Gastrocnemius medialis (tissue), 4 donors: ENCODE measurements around the gene ASMTL. TPM values are rescaled to one million over a fixed set of nuclear protein-coding genes. Genes with fewer than 3 reads are reported as not detected.

Source experiments
- ATAC-seq, 2 donors: fragments of 150-250 bp; one replicate each; pipeline ENCODE4 v1.9.1; 2016
- DNase-seq, 2 donors: peaks; one replicate each; pipeline ENCODE4 v3.0.0-alpha.2; 2019
- H3K27ac ChIP-seq, 4 donors: fragments of 200-600 bp; sonication (generic); 1 replicate in 1 of 4; 2 replicates in 3 of 4; pipeline ENCODE4 v1.5.1; 2016 to 2018; ENCODE audit warnings: mild to moderate bottlenecking in 2 of 4, moderate library complexity in 1 of 4
- H3K27me3 ChIP-seq, 3 donors: fragments of 200-600 bp; sonication (generic) in 2 of 3; 1 replicate in 1 of 3; 2 replicates in 2 of 3; pipeline versions ENCODE4 v1.5.1 to v1.6.0; 2016 to 2019; ENCODE audit warnings: mild to moderate bottlenecking in 1 of 3, moderate library complexity in 1 of 3
- H3K36me3 ChIP-seq, 2 donors: fragments of 200-600 bp; sonication (generic) in 1 of 2; one replicate each; pipeline ENCODE4 v1.5.1; 2017 to 2018
- H3K4me1 ChIP-seq, 2 donors: fragments of 200-600 bp; sonication (generic) in 1 of 2; one replicate each; pipeline ENCODE4 v1.5.1; 2016 to 2017; ENCODE audit warnings: mild to moderate bottlenecking in 2 of 2
- H3K4me3 ChIP-seq, 4 donors: fragments of 200-600 bp; sonication (generic) in 3 of 4; 1 replicate in 1 of 4; 2 replicates in 3 of 4; pipeline ENCODE4 v1.5.1; 2016 to 2019; ENCODE audit warnings: mild to moderate bottlenecking in 2 of 4
- H3K9me3 ChIP-seq, 3 donors: fragments of 200-600 bp; sonication (generic) in 2 of 3; 1 replicate in 1 of 3; 2 replicates in 2 of 3; pipeline ENCODE4 v1.5.1; 2016 to 2019
- POLR2A ChIP-seq, 2 donors: fragments of 450-650 bp; IDR thresholded peaks; one replicate each; pipeline ENCODE4 v1.6.1; 2017; ENCODE audit warnings: antibody characterized with exemption in 2 of 2, mild to moderate bottlenecking in 2 of 2, moderate library complexity in 2 of 2
- in situ Hi-C, 4 donors: fragments of 200-750 bp; cut with MboI; loops; one replicate each; pipeline versions ENCODE4 v1.15.0 to v1.8.0; 2017; ENCODE audit warnings: low sequenced_read_pairs in 4 of 4
- intact Hi-C: fragments of 100-400 bp; cut with DNase I; formaldehyde crosslinking; loops from one replicate; pipeline ENCODE4 v1.15.1; 2023; ENCODE audit warnings: low total_unique reads
- total RNA-seq, 4 donors: library from RNA; depleted of rRNA; stranded (reverse); fragments of >200 nt; gene quantifications; one replicate each; pipeline versions ENCODE4 v1.1.0 to v1.2.3, GENCODE V29; 2016
- TF ChIP-seq, protein P1 (sequence below), 5 experiments: fragments of 450-650 bp in 3 of 5; fragments of 200-600 bp in 2 of 5; sonication (generic) in 2 of 5; IDR thresholded peaks in 4 of 5; conservative IDR thresholded peaks in 1 of 5; 1 replicate in 4 of 5; 2 replicates in 1 of 5; pipeline ENCODE4 v1.5.1; 2016 to 2019; ENCODE audit warnings: antibody characterized with exemption in 5 of 5, mild to moderate bottlenecking in 3 of 5, moderate library complexity in 3 of 5

Gene ASMTL
- total RNA-seq, 4 donors from 2014 or later: 13.6 to 19.5 (median 13.9) TPM

DNA sequence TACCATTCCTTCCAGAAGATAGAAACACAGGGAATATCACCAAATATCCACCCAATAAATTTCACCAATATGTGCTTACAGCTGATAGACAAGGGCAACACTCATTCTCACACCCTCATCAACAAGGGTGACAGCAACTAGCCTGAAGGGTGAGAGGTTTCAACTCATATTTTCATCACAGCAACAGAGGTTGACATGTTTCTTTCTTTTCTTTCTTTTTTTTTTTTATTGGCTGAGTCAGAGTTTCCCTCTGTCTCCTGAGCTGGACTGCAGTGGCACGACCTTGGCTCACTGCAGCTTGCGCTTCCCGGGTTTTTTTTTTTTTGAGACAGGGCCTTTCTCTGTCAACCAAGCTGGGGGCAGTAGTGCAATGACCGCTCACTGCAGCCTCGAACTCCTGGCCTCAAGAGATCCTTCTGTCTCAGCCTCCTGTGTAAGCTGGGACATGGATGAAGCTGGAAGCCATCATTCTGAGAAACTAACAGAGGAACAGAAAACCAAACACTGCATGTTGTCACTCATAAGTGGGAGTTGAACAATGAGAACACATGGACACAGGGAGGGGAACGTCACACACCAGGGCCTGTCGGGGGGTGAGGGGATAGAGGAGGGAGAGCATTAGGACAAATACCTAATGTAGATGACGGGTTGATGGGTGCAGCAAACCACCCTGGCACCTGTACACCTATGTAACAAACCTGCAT lies 27.5 kb upstream of the ASMTL start:
- H3K27me3 ChIP-seq: no peaks in the 10 kb centered on the region
- DNase-seq (no peak), ATAC-seq (no peak)
- no peaks in the 10 kb centered on the region for H3K36me3 ChIP-seq
- no peak overlapping the region for H3K4me3 ChIP-seq
- no peaks in the 10 kb centered on the region for H3K9me3 ChIP-seq
- intact Hi-C loops (loop anchor here (10.0 kb wide), 1 partner anchor 55 kb away; the partner anchor contains the start of gene P2RY8), in situ Hi-C loops (no loop called here)
- no peaks in the 10 kb centered on the region for H3K4me1 ChIP-seq
- no peak for TF ChIP-seq POLR2A (IDR thresholded peaks at IDR 0.05)
- TF ChIP-seq, protein P1, sequence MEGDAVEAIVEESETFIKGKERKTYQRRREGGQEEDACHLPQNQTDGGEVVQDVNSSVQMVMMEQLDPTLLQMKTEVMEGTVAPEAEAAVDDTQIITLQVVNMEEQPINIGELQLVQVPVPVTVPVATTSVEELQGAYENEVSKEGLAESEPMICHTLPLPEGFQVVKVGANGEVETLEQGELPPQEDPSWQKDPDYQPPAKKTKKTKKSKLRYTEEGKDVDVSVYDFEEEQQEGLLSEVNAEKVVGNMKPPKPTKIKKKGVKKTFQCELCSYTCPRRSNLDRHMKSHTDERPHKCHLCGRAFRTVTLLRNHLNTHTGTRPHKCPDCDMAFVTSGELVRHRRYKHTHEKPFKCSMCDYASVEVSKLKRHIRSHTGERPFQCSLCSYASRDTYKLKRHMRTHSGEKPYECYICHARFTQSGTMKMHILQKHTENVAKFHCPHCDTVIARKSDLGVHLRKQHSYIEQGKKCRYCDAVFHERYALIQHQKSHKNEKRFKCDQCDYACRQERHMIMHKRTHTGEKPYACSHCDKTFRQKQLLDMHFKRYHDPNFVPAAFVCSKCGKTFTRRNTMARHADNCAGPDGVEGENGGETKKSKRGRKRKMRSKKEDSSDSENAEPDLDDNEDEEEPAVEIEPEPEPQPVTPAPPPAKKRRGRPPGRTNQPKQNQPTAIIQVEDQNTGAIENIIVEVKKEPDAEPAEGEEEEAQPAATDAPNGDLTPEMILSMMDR (IDR thresholded peaks at IDR 0.05 in 4 of 5, conservative IDR thresholded peaks at IDR 0.05 in 1 of 5): no peak
- no peak overlapping the region for H3K27ac ChIP-seq

- Histone ChIP-seq H3K36me3 (no peaks in the 10 kb centered on the region), H3K27ac (no peak overlapping the region), H3K9me3 (no peaks in the 10 kb centered on the region), H3K4me3 (no peak overlapping the region), H3K27me3 (no peaks in the 10 kb centered on the region), H3K4me1 (no peaks in the 10 kb centered on the region)
- intact Hi-C loops: no loop called here
- DNase-seq: no peak
- no peak for ATAC-seq
- TF ChIP-seq, protein P1 (IDR thresholded peaks at IDR 0.05 in 4 of 5, conservative IDR thresholded peaks at IDR 0.05 in 1 of 5): no peak
- TF ChIP-seq POLR2A (IDR thresholded peaks at IDR 0.05): no peak
- in situ Hi-C loops: no loop called here
Observed at GRCh38 chrX:1477801-1478458, 25.2 kb upstream of the ASMTL start.

DNA sequence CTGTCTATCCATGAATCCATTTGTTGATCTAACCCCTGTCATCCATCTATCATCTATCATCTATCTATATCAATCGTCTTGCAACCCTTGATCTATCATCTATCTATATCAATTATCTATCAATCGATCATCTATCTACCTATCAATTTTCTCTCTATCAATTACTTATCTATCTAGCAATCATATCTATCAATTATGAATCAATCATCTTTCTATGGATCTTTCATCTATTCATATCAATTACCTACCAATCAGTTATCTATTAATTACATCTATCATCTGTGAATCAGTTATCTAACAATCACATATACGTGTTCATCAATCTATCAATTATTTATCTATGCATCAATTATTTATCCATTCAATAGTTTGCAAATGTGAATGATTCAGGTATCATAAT lies 24.5 kb upstream of the ASMTL start:
- Histone ChIP-seq H3K27me3 (no peaks in the 10 kb centered on the region), H3K4me3 (no peak overlapping the region), H3K27ac (no peak overlapping the region), H3K4me1 (no peaks in the 10 kb centered on the region), H3K36me3 (no peaks in the 10 kb centered on the region), H3K9me3 (no peaks in the 10 kb centered on the region)
- intact Hi-C loops (no loop called here), in situ Hi-C loops (no loop called here)
- ATAC-seq: no peak
- no peak for DNase-seq
- no peak for TF ChIP-seq POLR2A (IDR thresholded peaks at IDR 0.05)
- TF ChIP-seq, protein P1 (IDR thresholded peaks at IDR 0.05 in 4 of 5, conservative IDR thresholded peaks at IDR 0.05 in 1 of 5): no peak

DNA sequence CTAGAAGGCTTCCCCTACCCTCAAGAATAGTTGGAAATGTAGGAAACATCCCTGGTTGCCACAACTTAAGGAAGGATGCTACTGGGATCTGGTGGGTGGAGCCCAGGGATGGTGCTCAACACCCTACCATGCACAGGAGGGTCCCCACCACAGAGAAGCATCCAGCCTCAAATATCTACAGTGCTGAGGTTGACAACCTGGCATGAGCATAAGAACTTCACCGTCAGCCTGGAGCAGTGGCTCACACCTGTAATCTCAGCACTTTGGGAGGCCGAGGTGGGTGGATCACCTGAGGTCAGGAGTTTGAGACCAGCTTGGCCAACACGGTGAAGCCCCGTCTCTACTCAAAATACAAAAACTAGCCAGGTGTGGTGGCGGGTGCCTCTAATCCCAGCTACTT lies 24.0 kb upstream of the ASMTL start:
- Histone ChIP-seq H3K36me3 (no peaks in the 10 kb centered on the region), H3K27ac (no peak overlapping the region), H3K4me3 (no peak overlapping the region), H3K9me3 (no peaks in the 10 kb centered on the region), H3K4me1 (no peaks in the 10 kb centered on the region), H3K27me3 (peaks cover 0 to 2% (median 0%) of the 10 kb centered on the region in 3 donors)
- in situ Hi-C loops: no loop called here
- DNase-seq: no peak
- intact Hi-C loops: no loop called here
- no peak for TF ChIP-seq POLR2A (IDR thresholded peaks at IDR 0.05)
- TF ChIP-seq, protein P1 (IDR thresholded peaks at IDR 0.05 in 4 of 5, conservative IDR thresholded peaks at IDR 0.05 in 1 of 5): no peak
- ATAC-seq: no peak
